ENCODE results near the gene UBAC1.

Gene UBAC1

DNA sequence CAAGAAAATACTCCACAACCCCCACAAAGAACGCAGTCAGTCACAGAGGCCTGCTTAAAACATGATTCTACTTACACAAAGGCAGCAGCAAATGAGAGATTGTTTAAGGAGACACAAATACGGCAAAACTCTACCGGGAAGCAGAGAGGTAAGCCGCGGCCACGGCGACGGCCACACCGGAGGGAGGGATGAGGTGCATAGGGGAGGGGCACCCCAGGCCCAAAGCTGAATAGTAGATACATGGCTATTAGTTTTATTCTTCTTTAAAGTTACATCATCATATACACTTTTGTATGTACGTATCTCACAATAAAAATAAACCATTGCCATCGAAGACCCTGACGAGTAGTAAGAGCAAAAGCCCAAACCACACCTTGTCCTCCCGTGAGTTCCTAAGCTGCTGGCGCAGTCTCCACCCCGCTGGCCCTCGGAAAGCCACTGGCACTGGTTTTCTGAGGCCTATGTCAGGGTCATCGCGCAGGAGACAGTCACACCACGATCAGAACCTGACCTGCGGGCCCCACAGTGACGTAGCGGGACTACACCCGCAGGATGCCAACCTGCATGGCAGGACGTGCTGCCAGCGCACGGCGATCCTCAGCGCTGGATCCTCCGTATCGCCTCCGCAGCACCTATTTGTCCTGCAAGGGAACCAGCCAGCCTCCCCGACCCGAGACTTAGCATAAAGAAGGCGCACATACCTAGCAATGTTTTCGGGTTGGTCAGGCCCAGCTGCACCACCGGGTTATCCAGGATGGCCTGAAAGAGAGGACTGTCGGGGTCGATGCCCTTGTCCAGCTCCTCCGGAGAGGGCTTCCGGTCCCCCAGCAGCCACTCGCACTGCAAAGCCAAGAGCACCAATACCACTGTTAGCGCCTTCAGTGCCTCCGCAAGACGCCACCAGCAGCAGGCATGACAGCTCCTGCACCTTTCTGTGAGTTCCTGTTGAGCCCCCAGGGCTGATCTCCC lies 23.4 kb downstream of the UBAC1 start:
- no peak for DNase-seq

GRCh38 chr9:135933114-135933513 lies 28.1 kb downstream of the UBAC1 start:
- no peak for DNase-seq

DNA sequence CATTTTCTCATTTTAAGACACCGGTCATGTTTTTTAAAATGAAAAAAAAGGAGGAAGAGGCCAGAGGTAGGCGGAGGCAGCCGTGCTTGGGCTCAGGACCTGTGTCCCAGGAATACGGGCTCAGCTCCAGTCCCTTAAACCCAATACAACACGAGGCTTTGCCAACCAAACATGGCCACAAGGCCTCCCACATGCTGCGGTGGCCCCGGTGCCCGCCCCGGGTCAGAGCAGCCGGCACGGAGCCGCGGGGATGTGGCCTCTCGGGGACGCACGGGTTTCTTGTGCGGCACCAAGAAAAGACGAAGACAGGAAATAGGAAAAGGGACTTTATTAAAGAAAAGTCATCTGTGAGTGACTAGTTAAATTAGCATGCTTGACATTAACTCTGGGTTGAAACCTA lies 28.5 kb downstream of the UBAC1 start:
- no peak for DNase-seq

- no peak for DNase-seq
Measured at GRCh38 chr9:135931349-135931820, 29.8 kb downstream of the UBAC1 start.

GRCh38 chr9:135930446-135931345 lies 30.5 kb downstream of the UBAC1 start:
- DNase-seq, result no peak

DNA sequence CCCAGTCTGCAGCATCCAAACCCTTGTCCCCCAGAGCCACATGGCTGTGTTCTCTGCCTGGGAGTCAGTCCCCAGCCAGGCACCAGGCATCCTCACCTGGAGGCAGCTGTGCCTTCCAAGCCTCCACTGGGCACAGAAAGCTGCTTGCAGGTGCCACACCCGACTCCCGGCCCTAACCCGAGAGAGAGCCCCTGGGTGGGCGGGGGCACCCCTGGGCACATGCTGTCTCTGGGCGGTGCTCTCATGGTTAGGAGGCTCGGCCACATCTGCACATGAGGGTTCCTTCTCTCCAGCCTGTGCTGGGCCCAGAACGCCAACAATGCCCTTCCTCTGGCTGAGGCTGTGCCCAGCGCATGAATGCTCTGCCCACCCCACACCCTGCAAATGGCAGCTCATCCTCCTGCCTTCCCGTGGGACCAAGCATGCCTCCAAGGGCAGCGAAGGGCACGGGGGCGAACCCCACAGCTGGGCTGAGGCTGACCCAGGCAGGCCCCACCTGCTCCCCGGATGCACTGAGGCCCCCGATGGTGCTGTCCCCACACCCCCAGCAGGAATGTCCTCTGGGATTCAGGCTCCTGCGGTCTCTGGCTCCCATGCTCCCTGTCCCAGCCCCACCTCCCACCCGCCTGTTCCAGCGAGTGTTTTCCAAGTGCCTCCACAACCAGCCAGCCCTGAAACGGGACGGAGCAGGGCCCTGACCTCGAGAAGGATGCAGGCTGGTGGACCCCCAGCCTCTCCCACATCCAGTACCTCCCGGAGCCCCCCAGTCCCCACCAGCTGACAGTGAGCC lies 31.3 kb downstream of the UBAC1 start:
- DNase-seq, result no peak

GRCh38 chr9:135928731-135929655 lies 32.2 kb downstream of the UBAC1 start:
- no peak for DNase-seq

DNA sequence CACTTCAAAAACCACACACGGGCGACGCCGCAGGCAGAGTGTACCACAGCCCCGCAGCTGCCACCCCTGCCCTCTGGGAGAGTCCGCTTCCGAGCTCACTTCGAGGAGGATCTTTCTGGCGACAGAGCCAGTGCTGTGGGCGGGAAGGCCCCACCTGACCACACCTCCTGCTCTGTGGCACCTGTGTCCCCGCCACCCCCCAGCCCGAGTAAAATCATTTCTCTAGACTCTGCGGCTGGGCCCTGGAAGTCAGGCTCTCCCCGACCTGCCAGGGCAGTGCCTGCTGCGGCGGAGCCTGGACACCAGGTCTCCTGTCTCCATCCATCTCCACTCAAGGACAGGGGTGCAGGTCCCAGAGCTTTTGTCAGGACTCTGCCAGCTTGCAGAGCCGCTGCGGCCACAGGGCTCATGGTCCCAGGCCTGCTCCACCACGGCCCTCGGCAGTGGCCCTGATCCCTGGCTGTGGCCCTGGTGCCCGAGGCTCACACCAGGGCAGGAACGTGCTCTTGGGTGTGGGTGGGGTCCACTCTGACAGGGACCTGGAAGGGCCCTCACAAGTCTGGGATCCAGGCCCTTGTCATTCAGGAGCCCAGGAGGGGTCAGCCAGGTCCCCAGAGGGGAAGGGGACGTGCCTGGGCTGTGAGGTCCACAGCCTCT lies 33.0 kb downstream of the UBAC1 start:
- no peak for DNase-seq

DNA sequence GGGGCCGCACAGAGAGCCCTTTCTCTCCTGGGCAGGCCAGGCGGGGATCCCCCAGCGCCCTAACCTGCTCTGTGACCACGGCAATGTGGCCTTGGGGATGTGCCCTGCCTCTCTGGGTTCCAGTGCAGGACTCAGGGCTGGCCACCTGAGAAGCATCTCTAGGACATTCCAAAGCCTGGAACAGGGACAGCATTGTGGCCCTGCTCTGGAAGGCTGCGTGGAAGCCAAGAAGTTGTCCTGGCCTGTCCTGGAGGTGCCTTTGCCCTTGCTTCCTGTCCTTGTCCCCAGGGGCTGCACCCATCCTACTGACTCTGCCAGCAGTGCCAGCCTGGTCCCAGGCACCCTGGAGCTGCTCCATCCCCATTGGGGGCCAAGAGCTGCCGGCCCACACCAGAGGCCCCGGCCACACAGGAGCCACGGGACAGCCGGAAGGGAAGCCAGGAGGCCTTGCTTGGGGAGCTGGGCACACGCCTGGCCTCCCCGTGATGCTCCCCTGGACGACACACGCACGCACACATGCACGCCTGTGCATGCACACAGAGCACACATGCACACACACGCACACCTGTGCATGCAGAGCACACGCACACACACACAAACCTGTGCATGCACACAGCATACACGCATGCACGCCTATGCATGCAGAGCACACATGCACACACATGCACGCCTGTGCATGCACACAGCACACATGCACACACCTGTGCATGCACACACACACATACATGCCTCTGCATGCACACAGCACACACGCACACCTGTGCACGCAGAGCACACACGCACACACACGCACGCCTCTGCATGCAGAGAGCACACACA lies 33.8 kb downstream of the UBAC1 start:
- DNase-seq, result no peak

DNA sequence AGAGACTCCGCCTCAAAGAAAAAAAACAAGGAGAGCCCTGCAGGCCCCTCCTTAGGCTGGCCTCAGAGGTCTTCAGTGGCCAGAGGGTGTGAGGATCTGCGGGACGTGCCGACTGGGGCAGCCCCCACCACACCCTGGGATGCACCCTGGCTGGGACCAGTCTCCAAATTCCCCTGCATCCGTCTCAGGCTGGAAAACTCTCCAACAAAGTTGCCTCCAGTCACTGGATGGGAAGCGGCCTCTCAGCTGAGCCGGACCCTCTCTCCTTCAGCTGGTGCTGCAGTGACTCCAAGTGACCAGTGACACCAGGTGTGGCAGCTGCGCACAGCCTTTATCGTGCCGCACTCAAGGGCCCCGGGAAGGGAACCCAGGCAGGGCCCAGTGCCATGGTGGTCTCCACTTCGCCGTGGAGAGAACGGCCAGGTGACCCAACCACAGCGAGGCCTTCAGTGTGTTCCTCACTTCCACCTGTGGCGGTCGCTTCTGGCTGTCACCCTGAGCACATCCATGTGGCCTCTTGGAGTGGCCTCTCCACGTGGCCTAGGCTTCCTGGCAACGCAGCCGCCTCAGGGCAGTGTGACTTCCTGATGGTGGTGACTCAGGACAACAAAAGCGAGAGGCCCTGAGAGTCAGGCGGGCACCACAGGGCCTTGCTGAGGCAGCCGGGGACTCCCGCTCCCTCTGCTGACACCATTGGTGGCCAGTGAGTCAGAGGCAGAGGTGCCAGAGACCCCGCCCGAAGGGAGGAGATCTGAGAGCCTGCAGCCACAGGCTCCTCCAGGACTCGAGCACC lies 34.6 kb downstream of the UBAC1 start:
- DNase-seq, result peak; percentile 62

DNA sequence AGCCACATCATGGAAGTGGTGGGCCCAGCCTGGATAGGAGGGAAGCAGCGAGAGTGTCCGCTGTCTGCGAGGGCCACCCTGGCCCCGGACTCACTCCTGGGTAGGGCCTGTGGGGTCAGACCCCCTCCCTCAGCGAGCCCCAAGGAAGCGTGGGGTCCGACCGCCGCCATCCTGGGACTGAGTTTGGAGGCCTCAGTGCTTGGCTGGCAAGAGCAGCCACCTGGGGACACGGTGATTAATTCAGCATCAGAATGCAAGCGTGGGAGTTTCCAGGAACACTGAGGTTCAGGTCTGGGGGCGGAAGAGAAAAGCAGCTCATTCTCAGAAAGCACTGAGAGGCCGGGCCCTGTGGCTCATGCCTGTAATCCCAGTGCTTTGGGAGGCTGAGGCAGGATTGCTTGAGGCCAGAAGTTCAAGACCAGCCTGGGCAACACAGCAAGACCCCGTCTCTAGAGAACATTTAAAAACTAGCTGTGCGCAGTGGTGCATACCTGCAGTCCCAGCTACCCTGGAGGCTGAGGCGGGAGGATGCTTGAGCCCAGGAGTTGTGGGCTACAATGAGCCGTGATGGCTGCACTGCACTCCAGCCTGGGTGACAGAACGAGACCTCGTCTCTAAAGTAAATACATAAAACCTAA lies 35.6 kb downstream of the UBAC1 start:
- DNase-seq, result no peak

- DNase-seq, result no peak
Measured at GRCh38 chr9:135924628-135925338, 36.4 kb downstream of the UBAC1 start.

DNA sequence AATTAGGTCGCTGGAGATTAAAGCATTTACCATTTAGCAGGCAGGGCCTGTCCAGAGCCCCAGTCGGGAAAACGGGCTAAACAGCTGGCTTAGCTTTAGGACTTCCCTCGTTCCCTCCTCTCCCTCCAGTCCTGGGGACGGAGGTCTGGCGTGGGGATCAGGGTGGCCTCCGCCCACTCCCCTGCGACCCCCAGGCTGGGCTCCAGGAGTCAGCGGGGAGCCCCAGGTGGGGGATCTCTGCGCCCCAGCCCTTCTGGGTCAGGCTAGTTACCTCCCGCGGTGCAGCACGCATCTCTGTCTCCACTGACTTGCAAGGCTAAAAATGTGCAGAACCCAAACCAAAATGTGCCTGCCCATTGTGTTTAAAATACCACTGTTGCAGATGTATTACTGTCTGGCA lies 37.7 kb downstream of the UBAC1 start:
- DNase-seq, result no peak

DNA sequence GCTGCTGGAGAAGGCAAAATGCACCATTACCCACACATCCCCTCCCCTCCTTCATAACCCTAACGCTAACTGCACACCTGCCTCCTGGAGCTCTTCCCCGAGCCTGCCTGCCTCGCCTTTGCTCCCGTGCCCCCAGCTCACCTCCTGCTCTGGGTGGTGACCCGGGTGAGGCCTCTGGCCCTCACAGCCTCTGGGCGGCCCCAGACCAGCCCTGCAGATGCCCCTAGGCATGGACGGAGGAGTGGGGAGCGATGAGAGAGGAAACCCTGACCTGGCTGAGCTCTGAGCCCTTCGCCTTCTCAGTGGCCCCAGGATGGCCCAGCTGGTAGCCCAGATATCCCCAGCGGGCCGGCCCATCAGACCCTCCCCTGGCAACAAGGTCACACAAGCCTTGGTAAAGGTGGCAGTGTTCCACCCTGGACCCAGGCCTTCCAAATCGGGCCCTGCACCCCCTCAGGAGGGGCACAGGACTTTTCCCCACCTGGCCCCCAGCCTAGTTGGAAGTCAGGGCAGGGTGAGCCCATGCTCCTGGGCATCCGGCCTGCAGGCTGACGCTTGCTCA lies 39.3 kb downstream of the UBAC1 start:
- DNase-seq, result no peak

DNA sequence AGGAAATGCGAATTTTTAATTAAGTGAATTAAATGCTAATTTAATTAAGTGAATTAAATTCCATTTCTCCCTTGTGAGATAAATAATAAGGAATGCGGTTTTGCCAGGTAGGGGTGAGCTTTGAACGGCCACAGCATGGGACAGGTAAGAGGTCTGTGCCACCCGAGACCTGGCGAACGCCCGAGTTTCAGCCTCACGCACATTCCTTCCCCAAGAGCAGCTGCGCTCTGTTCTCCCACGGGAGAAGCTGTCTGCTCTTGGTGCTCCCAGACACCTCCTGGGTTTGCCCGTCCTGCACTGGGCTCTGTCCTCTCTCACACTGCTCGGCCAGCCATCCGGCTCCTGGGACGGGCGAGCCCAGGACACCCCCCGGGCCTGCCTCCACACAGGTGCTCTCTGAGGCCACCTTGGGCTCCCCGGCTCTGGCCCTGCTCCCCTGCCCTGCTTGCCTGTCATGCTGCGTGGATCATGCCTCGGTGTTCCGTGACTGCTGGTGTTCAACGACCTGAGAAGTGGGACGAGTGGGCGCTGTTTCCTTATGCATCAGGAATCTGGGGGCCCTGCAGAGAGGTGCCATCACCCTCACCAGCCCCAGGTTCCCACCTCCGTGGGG lies 40.1 kb downstream of the UBAC1 start:
- DNase-seq, result no peak

DNA sequence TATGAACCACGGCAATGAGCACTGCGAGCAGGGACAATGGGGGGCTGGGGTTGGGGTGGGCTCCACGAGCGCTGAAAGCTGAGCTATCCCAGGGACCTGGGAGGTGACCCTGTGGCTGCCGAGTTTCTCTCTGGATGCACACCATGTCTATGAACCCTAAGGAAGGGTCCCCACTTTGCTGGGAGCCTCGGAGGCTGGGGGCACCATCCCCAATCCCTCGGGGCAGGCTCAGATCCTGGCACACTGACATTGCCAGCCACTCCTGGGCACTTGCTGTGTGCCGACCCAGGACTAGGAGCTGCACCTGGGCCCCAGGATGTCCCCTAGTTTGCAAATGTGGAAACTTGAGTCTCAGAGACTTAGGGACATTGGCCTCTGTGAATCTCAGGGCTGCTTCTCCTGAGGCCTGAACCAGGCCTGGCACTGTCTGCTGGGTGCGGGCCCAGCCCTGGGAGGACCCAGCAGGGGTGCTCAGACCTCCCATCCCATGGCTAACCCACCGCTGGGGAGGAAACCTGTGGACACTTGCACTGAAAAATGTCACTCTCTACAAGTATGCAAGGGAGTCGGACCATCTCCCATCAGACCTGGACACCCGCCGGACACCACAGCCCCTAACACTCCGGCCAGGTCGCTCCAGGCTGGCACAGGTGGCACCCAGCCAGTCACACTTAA lies 40.8 kb downstream of the UBAC1 start:
- no peak for DNase-seq
